IPS DF 6.9 (cell line): ENCODE data around the gene HIF3A.

Experiments
- DNase-seq: peaks from one replicate; pipeline ENCODE4 v3.0.0-alpha.2; 2013; ENCODE audit warnings: low read depth, low spot score
- H3K27ac ChIP-seq: one replicate; pipeline ENCODE4 v1.5.1; 2013; ENCODE audit warnings: low read length, control low read depth
- H3K27me3 ChIP-seq: 2 replicates; pipeline ENCODE4 v1.6.1; 2013; ENCODE audit warnings: mild to moderate bottlenecking, low read length; ENCODE audit not compliant: control insufficient read depth, insufficient read depth
- H3K36me3 ChIP-seq: 2 replicates; pipeline ENCODE4 v1.6.1; 2013; ENCODE audit warnings: low read length; ENCODE audit not compliant: control insufficient read depth, insufficient read depth
- H3K4me1 ChIP-seq: 2 replicates; pipeline ENCODE4 v1.6.1; 2013; ENCODE audit warnings: low read length; ENCODE audit not compliant: control insufficient read depth, insufficient read depth
- H3K4me3 ChIP-seq: 2 replicates; pipeline ENCODE4 v1.5.1; 2013; ENCODE audit warnings: mild to moderate bottlenecking, low read length
- H3K9me3 ChIP-seq: 2 replicates; pipeline ENCODE4 v1.6.1; 2013; ENCODE audit warnings: low read length, inconsistent platforms; ENCODE audit not compliant: control insufficient read depth, insufficient read depth
- WGBS: extraction: QIAGEN DNeasy Blood & Tissue Kit; methylation state at CpG from one replicate; pipeline ENCODE4 v1.1.7; 2013; ENCODE audit warnings: mixed read lengths, missing lambda C conversion rate; ENCODE audit not compliant: insufficient read length, insufficient coverage; 5-methylcytosine and 5-hydroxymethylcytosine counted together

Gene HIF3A

DNA sequence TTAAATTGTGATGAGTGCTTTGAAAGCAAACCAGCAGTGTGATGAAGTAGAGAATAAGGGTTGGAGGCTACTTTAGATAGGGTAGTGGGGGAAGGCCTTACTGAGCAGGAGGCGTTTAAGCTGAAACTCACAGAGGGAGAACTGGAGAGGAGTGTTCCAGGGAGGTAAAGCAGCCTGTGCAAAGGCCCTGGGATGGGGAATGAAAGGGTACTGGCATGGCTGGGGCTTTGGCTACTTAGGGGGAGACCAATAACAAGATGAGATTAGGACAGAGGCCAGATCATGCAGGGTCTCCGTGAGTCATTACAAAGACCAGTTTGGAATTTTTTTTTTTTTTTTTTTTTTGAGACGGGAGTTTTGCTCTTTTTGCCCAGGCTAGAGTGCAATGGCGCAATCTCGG, 51.1 kb downstream of the HIF3A start:
- Histone ChIP-seq H3K27ac (no peak overlapping the region), H3K27me3 (no peaks in the 10 kb centered on the region), H3K4me1 (0 out of 2 replicates have a peak, but pooled peaks cover 2% of the 10 kb centered on the region), H3K4me3 (no peak overlapping the region), H3K36me3 (no peaks in the 10 kb centered on the region), H3K9me3 (no peaks in the 10 kb centered on the region)
- no peak for DNase-seq
- WGBS: no CpG with 5 or more reads among the region's 5 CpGs

DNA sequence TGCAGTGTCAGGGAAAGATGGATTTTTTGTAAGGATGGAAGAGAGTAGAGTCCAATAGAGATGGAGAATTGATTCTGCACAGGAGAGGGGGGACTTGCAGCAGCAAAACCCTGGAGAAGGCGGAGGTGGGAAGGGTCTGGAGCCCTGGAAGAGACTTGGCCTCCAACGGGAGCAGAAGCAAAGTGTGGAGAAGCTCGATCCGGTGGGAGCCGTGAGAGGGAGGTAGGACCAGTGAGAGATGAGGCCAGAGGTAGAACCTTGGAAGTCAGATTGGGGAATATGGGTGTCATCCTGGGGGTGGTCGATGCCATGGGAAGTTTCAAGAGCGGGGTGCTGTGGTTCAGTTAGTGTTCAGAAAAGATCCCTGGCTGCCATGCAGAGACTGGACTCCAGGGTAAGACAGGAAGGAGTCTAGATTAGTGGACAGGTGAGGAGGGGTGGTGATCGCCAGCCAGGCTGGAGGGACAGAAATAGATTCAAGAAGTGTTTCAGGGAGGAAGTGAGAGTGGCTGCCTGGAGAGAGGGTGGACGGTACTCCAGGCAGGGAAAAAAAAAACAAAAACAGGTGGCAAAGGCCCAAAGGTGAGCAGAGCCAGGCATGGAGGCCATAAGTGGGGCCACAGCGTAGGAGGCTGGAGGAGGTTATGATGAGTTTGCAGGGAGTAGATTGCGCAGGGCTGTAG, 52.6 kb downstream of the HIF3A start:
- H3K4me1 ChIP-seq: 0 out of 2 replicates have a peak, but pooled peaks cover 2% of the 10 kb centered on the region
- no peaks in the 10 kb centered on the region for H3K9me3 ChIP-seq
- no peak for DNase-seq
- H3K27me3 ChIP-seq: no peaks in the 10 kb centered on the region
- H3K4me3 ChIP-seq: no peak overlapping the region
- peaks cover 9% of the 10 kb centered on the region for H3K36me3 ChIP-seq
- H3K27ac ChIP-seq: no peak overlapping the region
- WGBS: no CpG with 5 or more reads among the region's 11 CpGs

- 0 out of 2 replicates have a peak, but pooled peaks cover 2% of the 10 kb centered on the region for H3K4me1 ChIP-seq
- no peaks in the 10 kb centered on the region for H3K9me3 ChIP-seq
- no peak overlapping the region for H3K4me3 ChIP-seq
- H3K36me3 ChIP-seq: peaks cover 12% of the 10 kb centered on the region
- no CpG with 5 or more reads among the region's 8 CpGs for WGBS
- no peak for DNase-seq
- no peaks in the 10 kb centered on the region for H3K27me3 ChIP-seq
- H3K27ac ChIP-seq: no peak overlapping the region
Observed at GRCh38 chr19:46350029-46350757, 53.4 kb downstream of the HIF3A start.

DNA sequence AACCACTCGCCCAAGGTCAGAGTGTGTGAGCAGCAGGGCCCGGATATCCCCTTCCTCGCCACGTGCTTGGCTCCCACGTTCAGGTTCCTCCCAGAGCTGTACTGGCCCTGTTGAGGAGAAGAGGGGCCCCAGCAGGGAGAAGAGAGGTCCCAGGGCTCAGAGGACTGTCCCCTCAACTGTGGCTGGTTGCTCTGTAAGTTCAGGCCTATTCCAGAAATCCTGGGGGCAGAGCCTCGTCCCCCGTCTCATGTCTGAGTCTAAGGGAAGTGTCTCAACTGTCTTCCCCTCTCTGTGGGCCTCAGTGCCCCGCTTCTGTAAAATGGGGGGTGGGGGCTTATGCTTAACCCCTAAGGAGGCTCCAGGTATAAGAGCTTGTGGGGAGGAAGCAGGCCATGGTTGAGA, 53.9 kb downstream of the HIF3A start:
- Histone ChIP-seq H3K4me3 (no peak overlapping the region), H3K4me1 (0 out of 2 replicates have a peak, but pooled peaks cover 2% of the 10 kb centered on the region)
- no peak for DNase-seq

DNA sequence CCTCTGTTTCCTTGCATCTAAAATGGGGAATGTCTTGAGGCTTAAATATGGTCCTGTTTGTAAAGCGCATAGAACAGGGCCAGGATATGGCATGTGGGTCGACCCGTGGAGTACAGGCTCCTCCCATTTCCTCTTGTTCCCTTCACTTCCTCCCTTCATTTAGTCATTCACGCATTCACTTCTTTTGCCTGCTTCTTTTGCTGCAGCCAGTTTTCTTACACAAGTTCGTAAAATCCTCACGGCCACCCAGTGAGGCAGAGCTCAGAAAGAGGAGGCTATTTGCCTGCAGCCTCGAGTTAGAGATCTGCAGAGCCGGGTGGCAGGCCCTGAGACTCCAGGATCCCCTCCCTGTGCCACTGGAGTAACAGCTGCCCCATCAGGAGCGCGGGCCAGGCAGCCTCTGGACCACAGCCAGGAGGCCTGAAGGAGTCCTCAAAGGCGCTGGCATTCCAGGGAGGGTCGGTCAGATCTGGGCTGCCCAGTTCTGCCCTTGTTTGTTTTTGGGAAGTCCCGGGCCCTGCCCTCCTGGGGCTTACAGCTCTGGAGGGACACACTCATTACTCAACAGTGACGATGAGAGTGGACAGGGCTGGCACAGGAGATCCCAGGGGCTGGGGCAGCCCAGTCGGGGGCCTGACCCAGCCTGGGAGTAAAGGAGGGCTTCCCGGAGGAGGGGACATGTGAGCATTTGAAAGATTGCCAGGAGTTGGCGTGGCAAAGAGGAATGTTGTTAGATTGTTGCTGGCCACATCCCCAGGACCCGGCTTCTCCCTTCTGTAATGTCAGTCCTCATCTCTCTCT, 54.6 kb downstream of the HIF3A start:
- WGBS: no CpG with 5 or more reads among the region's 18 CpGs
- no peak for DNase-seq
- Histone ChIP-seq H3K36me3 (peaks cover 15% of the 10 kb centered on the region), H3K27me3 (no peaks in the 10 kb centered on the region), H3K4me3 (no peak overlapping the region), H3K4me1 (0 out of 2 replicates have a peak, but pooled peaks cover 2% of the 10 kb centered on the region), H3K9me3 (no peaks in the 10 kb centered on the region), H3K27ac (no peak overlapping the region)

More for the DNA sequence above, 53.9 kb downstream of the HIF3A start:
- no peaks in the 10 kb centered on the region for H3K9me3 ChIP-seq
- H3K36me3 ChIP-seq: peaks cover 14% of the 10 kb centered on the region
- no peak overlapping the region for H3K27ac ChIP-seq
- H3K27me3 ChIP-seq: no peaks in the 10 kb centered on the region
- WGBS: no CpG with 5 or more reads among the region's 8 CpGs

DNA sequence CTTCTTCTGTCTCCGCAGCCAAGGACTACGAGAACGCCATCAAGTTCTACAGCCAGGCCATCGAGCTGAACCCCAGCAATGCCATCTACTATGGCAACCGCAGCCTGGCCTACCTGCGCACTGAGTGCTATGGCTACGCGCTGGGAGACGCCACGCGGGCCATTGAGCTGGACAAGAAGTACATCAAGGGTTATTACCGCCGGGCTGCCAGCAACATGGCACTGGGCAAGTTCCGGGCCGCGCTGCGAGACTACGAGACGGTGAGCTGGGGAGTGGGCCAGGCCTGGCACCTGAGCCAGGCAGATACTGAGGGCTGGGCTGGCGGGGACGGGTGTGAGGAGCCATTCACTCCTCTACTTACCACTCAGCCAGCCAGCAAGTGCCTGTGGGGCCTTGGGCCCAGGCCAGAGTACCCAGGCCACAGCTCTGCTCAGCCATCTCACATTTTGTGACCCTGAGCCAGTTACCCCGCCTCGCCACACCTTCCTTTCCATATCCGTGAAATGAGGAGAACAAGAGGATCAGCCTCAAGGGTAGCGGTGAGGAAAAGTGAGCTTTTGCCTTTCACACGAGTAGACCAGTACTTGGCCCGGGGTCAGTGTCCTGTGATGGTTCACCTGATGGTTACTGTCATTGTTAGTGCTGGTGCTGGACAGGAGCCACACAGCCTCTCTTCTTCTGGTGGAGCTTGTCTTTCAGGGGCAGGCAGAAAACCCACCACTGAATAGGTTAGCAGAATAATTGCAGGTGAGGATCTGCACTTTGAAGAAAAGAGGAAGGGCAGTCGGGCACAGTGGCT, 57.1 kb downstream of the HIF3A start:
- no CpG with 5 or more reads among the region's 28 CpGs for WGBS
- no peak overlapping the region for H3K4me3 ChIP-seq
- peaks cover 17% of the 10 kb centered on the region for H3K36me3 ChIP-seq
- H3K27ac ChIP-seq: no peak overlapping the region
- H3K4me1 ChIP-seq: no peaks in the 10 kb centered on the region
- no peaks in the 10 kb centered on the region for H3K9me3 ChIP-seq
- DNase-seq: no peak
- H3K27me3 ChIP-seq: no peaks in the 10 kb centered on the region

DNA sequence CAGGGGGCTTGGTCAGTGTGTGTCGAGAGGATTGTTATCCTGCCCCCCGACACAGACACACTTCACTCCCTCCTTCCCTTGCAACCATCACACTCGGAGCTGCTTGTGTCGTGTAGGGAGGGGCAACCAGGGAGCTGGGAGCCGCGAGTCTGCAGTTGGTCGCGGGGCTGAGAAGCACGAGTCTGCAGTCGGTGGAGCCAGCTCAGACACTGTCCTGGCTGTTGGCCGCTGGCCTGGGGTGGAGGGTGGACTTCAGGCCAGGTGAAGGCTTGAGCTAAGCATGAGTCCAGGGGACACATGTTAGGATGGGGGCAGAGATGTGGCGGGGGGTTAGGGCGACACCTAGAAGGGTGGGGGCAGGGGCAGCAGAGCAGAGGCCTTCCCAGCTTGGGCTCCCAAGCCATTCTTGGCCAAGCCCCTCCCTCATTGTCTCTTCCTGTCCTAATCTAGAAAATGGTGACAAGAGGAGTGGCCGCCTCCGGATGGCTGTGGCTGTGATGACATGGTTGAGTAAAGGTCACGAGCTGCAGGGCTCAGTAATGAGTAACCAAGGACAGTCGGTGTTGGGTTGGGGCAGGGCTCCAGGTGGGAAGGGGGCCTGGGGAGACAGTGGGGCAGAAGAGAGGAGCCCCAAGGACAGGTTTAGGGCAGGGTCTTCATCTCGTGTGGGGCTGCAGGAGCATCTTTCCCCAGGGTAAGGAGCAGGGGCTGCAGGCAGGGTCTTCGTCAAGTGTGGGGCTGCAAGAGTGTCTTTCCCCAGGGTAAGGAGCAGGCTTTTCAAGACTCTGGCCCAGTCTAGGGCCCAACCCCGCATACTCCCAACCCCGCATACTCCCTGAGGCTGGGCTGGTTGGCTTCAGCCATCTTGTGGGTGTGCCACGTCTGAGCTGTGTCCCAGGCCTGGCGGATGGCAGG, 58.6 kb downstream of the HIF3A start:
- H3K9me3 ChIP-seq: no peaks in the 10 kb centered on the region
- WGBS: no CpG with 5 or more reads among the region's 23 CpGs
- H3K27me3 ChIP-seq: no peaks in the 10 kb centered on the region
- DNase-seq: no peak
- peaks cover 17% of the 10 kb centered on the region for H3K36me3 ChIP-seq
- H3K27ac ChIP-seq: no peak overlapping the region
- no peaks in the 10 kb centered on the region for H3K4me1 ChIP-seq
- H3K4me3 ChIP-seq: no peak overlapping the region

DNA sequence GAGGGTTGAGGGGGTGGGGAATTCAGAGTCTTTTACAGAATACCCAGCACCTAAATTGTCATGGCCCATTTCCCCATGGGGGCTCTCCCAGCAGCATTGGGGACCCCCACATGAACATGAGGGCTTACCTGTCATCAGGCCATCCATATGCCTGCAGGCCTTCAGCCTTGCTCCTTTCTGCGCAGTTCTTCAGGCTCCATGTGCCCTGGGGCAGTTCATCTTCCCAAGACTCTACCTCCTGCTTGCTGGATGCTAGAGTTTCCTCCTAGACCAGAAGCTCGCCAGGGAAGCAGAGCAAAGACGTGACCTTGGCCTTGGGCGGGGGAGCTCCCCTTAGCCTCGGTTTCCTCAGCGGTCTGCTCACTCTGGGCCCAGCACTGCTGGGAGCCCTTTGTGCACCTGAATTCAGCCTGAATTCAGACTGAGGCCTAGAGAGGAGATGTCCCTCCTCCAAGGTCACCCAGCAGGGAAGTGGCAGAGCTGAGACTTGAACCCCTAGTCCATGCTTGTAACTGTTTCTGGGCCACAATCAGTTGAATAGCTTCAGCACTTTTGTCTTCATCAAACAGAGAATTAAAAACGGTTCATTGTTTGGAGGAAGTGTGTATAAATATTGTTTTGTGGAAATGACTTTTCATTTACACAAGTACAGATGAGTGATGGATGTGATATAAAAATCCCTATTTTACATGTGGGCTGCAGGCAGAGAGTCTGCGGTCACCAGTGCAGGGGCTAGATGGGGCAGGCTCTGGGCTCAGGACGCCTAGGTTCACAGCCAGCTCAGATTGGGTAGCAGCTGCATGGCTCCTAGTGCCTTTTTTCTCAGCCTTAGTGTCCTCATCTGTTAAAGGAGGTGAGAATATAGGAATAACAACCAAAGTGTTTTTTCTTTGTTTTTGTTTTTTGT, 59.6 kb downstream of the HIF3A start:
- 100% methylated on average over 1 of the region's 9 CpGs for WGBS
- Histone ChIP-seq H3K9me3 (no peaks in the 10 kb centered on the region), H3K27ac (no peak overlapping the region), H3K4me1 (no peaks in the 10 kb centered on the region), H3K27me3 (no peaks in the 10 kb centered on the region), H3K4me3 (no peak overlapping the region), H3K36me3 (peaks cover 17% of the 10 kb centered on the region)
- no peak for DNase-seq
